ENCODE results near the gene SOWAHA. TPM values are rescaled to one million over a fixed set of nuclear protein-coding genes. Genes with fewer than 3 reads are reported as not detected.
"Not testable (repeated sequence)": the region's sequence is repeated elsewhere in the genome, so short reads cannot be mapped to it uniquely, and the experiment has no call there.

Gene SOWAHA
- total RNA-seq, 1 experiment from 2014 or later, result not detected

DNA sequence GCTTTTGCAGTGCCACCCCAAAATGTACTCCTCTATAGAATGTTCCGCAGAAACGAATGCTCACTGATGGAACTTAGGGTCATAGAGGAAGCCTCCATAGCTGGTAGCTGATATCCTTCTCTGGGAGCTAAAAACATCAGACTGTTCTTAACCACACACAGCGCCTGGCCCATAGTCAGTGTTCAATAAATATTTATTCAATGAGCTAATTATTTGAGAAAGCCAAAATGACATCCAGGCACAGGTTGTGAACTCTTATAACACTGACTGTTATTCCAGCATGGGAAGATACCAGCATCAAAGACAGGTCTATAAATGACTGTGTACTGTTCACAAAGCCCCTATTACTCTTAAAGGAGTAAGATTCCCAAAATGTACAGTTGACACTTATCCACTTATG, 40.2 kb downstream of the SOWAHA start:
- no peak for DNase-seq (ENCODE audit: low spot score)

DNA sequence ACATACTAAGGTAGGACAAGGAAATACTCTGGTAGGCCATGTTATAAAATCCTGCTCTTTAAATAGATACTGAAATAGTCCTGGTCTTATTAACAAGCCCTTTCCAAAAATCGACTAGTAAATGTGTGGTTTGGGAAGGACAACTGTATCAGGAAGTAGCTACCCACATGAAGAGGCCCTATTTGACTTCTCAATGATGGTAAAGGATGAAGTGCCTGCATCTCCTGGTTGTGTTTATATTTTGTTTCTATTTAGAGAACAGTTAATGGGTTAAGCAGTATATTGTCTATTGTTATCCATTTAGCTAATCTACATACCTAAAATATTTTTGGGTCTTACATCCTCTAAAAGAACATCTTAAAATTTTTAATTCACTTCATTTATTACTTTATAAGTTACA, 40.7 kb downstream of the SOWAHA start:
- no peak for DNase-seq (ENCODE audit: low spot score)

DNA sequence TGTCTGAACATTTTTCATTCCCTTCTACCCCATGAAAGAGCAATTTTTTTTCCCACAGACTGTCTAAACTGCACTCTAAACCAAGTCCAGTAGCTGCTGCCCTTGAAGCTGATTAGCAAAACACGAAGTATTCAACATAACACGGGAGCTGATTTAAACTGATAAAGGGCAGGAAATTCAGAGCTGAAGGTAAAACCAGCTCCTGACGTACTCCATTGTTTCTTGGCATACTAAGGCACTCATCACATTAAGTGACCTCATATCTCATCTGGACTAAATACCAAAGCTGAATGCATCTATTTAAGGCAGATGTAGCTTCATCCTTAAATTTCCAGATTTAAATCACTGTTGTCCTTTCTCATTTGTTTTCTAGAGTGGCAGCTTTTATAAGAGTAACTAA, 41.2 kb downstream of the SOWAHA start:
- no peak for DNase-seq (ENCODE audit: low spot score)

DNA sequence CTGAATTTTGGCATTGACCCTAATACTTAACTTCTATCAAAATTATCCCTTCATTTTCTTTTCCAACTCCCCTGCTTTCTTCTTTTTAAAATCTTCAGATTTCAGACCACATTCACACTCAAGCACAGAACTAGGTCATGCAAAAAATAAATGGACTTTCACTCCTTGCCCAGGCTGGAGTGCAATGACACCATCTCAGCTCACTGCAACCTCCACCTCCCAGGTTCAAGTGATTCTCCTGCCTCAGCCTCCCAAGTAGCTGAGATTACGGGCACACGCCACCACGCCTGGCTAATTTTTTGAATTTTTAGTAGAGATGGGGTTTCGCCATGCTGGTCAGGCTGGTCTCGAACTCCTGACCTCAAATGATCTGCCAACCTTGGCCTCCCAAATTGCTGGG, 41.9 kb downstream of the SOWAHA start:
- DNase-seq (ENCODE audit: low spot score), result not testable (repeated sequence)

DNA sequence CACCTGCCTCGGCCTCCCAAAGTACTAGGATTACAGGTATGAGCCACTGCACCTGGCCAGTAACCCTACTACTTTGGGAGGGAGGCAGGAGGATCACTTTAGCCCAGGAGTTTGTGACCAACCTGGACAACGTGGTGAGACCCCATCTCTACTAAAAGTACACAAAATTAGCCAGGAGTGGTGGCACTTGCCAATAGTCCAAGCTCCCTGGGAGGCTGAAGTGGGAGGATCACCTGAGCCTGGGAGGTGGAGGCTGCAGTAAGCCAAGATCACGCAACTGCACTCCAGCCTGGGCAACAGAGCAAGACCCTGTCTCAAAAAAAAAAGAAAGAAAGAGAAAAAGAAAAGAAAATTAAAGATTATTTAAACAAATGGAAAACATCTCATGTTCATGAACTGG, 42.9 kb downstream of the SOWAHA start:
- no peak for DNase-seq (ENCODE audit: low spot score)

DNA sequence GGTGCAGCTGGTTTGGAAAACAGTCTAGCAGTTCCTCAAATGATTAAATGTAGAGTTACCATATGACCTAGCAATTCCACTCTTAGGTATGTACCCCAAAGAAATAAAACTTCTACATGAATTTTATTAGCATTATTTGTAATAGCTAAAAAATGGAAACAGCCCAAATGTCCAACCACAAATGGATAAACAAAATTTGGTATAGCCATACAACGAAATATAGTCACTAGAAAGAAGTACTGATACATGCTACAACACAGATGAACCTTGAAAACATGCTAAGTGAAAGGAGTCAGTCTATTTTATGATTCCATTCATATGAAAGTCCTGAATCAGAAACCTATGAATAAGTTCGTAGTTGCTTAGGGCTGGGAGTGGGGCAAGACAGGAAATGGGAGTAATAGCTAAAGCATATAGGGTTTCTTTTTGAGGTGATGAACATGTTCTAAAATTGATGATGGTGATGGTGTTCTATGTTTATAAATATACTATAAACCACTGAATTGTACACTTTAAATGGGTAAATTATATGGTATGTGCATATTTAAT, 46.9 kb downstream of the SOWAHA start:
- no peak for DNase-seq (ENCODE audit: low spot score)

DNA sequence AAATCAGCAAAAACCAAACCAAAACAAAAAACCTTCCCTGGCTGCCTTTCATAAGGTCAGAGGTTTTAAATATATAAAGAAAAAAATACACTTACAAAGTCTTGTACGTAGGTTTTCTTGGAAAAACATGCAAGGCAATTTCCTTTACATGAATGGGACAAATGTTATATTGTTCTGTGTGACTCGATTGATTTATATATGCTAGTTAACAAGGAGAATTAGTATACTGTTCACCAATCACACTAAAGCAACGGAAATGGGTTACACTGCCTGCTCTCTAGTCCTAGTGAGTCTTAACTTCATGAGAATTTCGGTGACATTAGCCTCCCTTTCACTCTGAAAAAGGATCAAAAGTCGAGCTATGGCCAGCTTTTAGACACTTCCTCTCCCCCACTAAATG, 47.6 kb downstream of the SOWAHA start:
- no peak for DNase-seq (ENCODE audit: low spot score)

DNA sequence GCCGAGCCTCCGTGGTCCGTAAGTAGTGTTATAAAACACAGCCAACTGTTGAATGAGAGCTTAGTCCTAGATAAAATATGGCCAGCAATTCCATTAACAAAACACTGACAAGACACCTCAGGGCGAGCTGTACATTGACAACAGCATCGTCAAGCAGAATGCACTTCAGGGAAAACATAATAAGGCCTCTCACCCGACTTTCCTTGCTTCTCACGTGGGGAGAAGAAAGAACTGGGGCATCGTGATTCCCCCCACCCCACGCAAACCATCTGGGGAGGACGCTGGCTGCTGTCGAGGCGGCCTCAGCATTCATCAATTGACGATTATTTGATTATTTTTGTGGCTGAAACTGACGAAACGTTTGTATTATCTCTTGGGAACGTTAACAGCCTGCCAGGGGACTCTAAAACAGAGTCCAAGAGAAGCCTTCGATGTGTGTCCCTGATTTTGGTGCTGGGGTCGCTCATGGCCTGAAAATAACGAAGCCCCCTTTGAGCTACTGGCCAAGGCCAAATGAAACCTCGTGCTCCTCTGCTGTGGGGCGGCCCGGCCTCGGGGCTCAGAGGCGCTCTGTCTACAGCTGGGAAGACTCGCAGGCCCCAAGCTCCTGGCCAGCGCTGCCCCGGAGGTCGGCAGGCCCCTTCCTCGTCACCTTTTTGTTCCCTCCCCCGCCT, 52.7 kb downstream of the SOWAHA start:
- DNase-seq (ENCODE audit: low spot score), result no peak

Other genes starting within 250 kb of the SOWAHA start
- not detected in 2 replicates for gene IL13, start 155.1 kb upstream of the SOWAHA start, total RNA-seq (2014; rRNA removed; shearing (Covaris generic))
- not detected in 2 replicates for gene IL4, start 139.3 kb upstream of the SOWAHA start, total RNA-seq (2014; rRNA removed; shearing (Covaris generic))
- 10.6 and 16.4 TPM in 2 replicates for gene KIF3A, start 75.8 kb upstream of the SOWAHA start, total RNA-seq (2014; rRNA removed; shearing (Covaris generic))
- not detected in 2 replicates for gene CCNI2, start 65.9 kb upstream of the SOWAHA start, total RNA-seq (2014; rRNA removed; shearing (Covaris generic))
- 48.1 and 55.4 TPM in 2 replicates for gene SEPTIN8, start 36.1 kb upstream of the SOWAHA start, total RNA-seq (2014; rRNA removed; shearing (Covaris generic))
- 5.6 and 6.1 TPM in 2 replicates for gene SHROOM1, start 17.3 kb downstream of the SOWAHA start, total RNA-seq (2014; rRNA removed; shearing (Covaris generic))
- 0.36 and 2.4 TPM in 2 replicates for gene GDF9, start 53.2 kb downstream of the SOWAHA start, total RNA-seq (2014; rRNA removed; shearing (Covaris generic))
- gene UQCRQ, start 53.3 kb downstream of the SOWAHA start, total RNA-seq (2014; rRNA removed; shearing (Covaris generic)), result 198 and 275 TPM in 2 replicates
- 0.38 and 1.9 TPM in 2 replicates for gene LEAP2, start 60.4 kb downstream of the SOWAHA start, total RNA-seq (2014; rRNA removed; shearing (Covaris generic))
- gene AFF4, start 150.3 kb downstream of the SOWAHA start, total RNA-seq (2014; rRNA removed; shearing (Covaris generic)), result 40.1 and 48.0 TPM in 2 replicates
- gene ZCCHC10, start 213.2 kb downstream of the SOWAHA start, total RNA-seq (2014; rRNA removed; shearing (Covaris generic)), result 35.3 and 43.4 TPM in 2 replicates
- 227 and 236 TPM in 2 replicates for gene HSPA4, start 238.7 kb downstream of the SOWAHA start, total RNA-seq (2014; rRNA removed; shearing (Covaris generic))

Measured in A172 (cell line).